Measurements from ENCODE around the gene TLCD1. TPM values are rescaled to one million over a fixed set of nuclear protein-coding genes. Genes with fewer than 3 reads are reported as not detected.

Gene TLCD1
- total RNA-seq: 2.6 TPM
- long read RNA-seq, partial matches to known transcripts: 0 of 1 reads
- long read RNA-seq, other reads (novel, unspliced or antisense): 0 of 1 reads

GRCh38 chr17:28726226-28726626 lies at the start of gene TLCD1:
TSS of gene TLCD1 (minus strand) at chr17:28726233. CDS start at chr17:28726097, 136 bp downstream.
- DNase-seq (peak; percentile 83), ATAC-seq (peak; percentile 57)
- intact Hi-C loops (cut with micrococcal nuclease): no loop called here

GRCh38 chr17:28774206-28774605 lies 48.2 kb upstream of the TLCD1 start:
- intact Hi-C loops (cut with micrococcal nuclease): no loop called here
- ATAC-seq (no peak), DNase-seq (no peak)

DNA sequence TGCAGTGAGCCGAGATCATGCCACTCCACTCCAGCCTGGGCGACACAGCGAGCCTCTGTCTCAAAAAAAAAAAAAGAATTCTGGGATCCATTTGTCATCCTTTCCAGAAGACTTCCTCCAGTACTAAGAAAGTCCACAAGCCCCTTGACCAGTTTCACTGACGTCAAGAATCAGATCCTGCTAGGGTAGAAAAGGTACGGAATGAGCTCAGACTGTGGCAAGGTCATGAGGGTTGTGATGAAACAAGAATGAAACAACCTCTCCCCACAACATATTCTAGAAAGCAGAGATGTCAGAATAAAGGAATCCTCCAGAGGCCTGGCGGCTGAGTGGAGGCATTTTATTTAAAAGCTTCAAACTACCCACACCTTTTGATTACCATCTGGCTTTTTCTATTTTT lies 47.7 kb upstream of the TLCD1 start:
- ATAC-seq (no peak), DNase-seq (no peak)
- intact Hi-C loops (cut with micrococcal nuclease): no loop called here

DNA sequence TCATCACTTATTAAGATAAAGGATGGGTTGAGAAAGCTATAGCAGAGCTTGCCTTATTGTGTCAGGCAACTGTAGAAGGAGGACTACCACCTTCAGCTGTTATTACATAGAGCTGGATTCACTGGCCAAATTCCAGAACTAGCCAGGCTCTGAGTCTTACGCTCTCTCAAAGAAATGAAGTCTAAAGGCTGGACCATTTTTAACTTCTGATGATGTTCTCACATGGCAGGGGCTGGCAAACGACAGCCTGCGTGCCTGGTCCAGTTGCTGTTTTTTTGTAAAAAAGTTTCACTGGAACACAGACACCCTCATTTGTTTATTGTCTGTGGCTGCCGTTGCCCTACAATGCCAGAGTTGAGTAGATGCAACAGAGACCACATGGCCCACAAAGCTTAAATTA lies 39.0 kb upstream of the TLCD1 start:
- DNase-seq (no peak), ATAC-seq (no peak)
- intact Hi-C loops (cut with micrococcal nuclease): no loop called here

DNA sequence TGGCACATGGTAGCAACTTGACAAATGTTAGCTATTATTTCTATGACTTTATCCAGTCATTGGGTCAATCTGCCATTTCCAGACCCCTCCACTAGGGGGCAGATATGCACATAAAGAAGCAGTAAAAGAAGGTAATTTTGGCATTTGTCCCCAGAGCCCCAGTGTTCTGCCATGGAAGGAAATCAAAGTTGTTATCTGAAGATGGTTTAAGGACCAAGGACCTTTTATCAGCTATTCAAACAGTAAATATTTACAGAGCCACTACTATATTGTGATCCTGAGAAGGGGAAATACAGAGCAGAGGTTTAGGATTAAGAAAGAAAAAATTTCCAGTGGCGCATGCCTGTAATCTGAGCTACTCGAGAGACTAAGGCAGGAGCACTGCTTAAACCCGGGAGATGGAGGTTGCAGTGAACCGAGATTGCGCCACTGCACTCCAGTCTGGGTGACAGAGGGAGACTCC lies 37.8 kb upstream of the TLCD1 start:
- no peak for DNase-seq
- intact Hi-C loops (cut with micrococcal nuclease): no loop called here
- peak; percentile 36 for ATAC-seq

DNA sequence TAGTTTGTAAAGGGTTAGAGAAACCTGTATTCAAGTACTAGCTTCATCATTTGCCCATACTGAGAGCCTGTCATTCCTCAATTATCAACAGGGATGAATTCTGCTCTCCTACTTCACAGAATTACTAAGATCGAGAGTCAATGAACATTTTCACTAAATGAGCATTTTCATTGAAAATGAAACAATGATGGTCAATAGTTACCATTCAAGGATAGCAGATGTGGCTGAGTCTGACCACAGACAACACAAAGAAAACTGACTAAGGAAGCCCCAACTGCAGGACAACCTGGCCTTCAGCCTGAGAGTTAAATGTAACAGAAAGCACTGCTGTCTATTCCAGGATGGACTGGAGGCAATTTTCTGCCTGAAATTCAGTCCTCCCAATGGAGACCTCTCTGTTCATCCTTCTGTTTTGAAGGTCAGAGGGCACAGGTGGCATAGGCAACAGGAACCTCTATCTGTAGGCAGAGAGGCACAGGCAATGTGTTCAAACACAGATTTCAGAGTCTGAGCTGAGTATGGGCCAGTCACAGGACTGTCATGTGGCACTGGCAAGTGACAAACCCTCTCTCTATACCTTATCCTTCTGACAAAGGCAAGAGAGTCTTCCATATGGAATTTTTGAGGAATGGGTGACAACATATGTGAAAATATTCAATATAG lies 37.2 kb upstream of the TLCD1 start:
- no peak for DNase-seq
- ATAC-seq: no peak
- intact Hi-C loops (cut with micrococcal nuclease): no loop called here

DNA sequence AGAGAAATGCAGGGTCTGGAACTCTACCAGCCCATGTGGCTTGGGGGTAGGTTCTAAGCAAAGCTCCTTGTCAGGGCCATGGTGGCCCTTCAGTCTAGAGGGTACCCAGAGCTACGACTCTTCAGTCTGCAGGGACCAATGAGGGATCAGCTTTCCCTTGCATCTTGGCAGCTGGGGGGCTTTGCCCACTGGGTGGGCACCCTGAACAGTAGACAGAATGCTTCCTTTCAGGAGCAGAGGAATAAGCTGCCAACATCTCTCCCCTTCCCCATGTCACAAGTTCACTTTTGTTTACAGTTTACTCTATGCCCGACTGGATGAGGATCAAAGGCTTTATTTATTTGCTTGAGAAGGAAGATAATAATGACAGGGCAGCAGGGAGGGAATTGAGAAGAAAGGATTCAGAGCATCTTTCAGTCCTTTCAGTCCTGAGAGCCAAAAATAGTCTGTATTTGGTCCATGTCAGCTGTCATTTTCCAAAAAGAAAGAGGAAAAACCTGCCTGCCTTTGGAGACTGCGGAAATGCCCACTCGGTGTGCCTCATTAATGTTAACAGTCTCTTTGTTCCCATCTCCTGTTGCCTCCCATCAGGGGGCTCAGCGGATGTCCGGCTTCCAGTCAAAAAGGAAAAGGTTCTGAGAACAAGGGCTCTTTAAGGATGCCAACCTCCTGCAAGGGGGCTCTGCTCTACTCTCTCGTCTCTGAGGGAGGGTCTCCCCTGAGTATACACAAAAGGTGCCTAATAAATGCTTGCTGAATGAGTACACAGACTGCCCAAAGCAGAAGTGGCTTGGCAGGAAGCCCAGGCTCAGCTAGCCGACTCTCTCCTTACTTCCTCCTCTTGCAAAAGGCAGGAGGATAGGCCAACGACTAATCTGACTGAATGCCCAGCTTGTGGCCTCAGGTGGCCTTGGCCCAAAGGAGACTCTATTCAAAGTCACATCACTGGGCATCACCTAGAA lies 34.8 kb upstream of the TLCD1 start:
- ATAC-seq: peak; percentile 75
- intact Hi-C loops (cut with micrococcal nuclease): no loop called here
- peak; percentile 77 for DNase-seq

GRCh38 chr17:28759256-28759865 lies 33.3 kb upstream of the TLCD1 start:
- ATAC-seq (no peak), DNase-seq (no peak)
- intact Hi-C loops (cut with micrococcal nuclease): no loop called here

GRCh38 chr17:28758411-28759121 lies 32.5 kb upstream of the TLCD1 start:
- DNase-seq (no peak), ATAC-seq (no peak)
- intact Hi-C loops (cut with micrococcal nuclease): no loop called here

DNA sequence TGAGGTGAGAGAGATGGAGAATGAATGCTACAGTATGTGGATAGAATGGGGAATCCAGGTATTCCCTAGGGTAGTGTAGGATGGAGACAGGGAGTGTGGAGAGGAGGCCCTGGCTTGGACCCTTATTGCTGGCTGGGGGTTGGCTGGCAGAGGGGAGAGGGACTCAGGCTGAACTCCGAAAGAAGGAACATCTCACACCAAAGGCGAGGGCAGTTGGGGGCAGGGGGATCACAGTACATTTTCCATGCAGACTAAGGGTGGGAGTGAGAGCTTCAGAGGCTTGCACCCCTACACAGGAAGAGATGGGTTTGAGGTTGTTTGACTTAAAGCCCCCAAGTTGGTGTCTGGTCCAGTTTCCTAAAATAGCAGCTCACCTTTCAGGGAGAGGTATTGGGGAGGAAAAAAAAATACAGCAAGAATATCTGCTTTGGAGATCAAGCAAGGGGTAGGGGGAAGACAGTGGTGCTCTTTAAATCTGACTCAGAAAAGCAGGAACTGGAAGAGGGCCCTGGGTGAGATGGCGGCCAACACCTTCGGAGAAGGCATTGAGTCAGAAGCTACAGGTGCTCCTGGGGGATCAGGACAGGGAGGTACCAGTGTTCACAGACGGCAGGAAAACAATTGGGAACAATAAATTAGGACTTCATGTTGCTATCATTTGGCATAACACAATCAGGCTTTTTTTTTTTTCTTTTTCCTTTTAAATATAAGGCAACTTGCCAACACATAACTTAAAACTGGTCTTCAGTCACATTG lies 30.2 kb upstream of the TLCD1 start:
- DNase-seq: no peak
- intact Hi-C loops (cut with micrococcal nuclease): no loop called here
- no peak for ATAC-seq

- intact Hi-C loops (cut with micrococcal nuclease): no loop called here
- no peak for DNase-seq
- ATAC-seq: no peak
These were observed 29.5 kb upstream of the TLCD1 start for GRCh38 chr17:28755486-28755885.

- DNase-seq: no peak
- intact Hi-C loops (cut with micrococcal nuclease): loop anchor here (2.0 kb wide), 1 partner anchor 23 kb away; the partner anchor contains the start of gene NEK8
These were observed 25.8 kb upstream of the TLCD1 start for GRCh38 chr17:28751600-28752366.

GRCh38 chr17:28750178-28751047 lies 24.4 kb upstream of the TLCD1 start:
- peak; percentile 86 for ATAC-seq
- DNase-seq: peak; percentile 95
- intact Hi-C loops (cut with micrococcal nuclease): loop anchor here (2.0 kb wide), 1 partner anchor 22 kb away; the partner anchor contains the start of gene NEK8

More at GRCh38 chr17:28751600-28752366, 25.8 kb upstream of the TLCD1 start:
- ATAC-seq: no peak

GRCh38 chr17:28749516-28750177 lies 23.6 kb upstream of the TLCD1 start:
- ATAC-seq (no peak), DNase-seq (no peak)
- intact Hi-C loops (cut with micrococcal nuclease): loop anchor here (2.0 kb wide), 1 partner anchor 21 kb away; the partner anchor contains the start of gene NEK8

DNA sequence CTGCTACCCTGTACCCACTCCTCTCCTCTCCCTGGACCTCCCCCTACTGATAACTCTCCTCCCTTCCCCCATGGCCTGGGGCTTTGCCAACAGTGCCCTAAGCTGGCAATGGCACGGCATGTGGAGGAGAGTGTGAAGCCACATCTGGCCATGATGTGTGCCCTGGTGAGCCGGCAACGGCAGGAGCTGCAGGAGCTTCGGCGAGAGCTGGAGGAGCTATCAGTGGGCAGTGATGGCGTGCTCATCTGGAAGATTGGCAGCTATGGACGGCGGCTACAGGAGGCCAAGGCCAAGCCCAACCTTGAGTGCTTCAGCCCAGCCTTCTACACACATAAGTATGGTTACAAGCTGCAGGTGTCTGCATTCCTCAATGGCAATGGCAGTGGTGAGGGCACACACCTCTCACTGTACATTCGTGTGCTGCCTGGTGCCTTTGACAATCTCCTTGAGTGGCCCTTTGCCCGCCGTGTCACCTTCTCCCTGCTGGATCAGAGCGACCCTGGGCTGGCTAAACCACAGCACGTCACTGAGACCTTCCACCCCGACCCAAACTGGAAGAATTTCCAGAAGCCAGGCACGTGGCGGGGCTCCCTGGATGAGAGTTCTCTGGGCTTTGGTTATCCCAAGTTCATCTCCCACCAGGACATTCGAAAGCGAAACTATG lies 23.0 kb upstream of the TLCD1 start:
- DNase-seq (no peak), ATAC-seq (no peak)
- intact Hi-C loops (cut with micrococcal nuclease): no loop called here

All from left ventricle myocardium superior (tissue), 1 donor.